CD14-positive monocyte (primary cell): Measurements from ENCODE around the gene TAS2R19. TPM values are rescaled to one million over a fixed set of nuclear protein-coding genes. Genes with fewer than 3 reads are reported as not detected.

Source experiments
- DNase-seq, 3 donors: peaks; one replicate each; pipeline ENCODE4 v3.0.0-alpha.2; 2011 to 2022
- H2AFZ ChIP-seq: 2 replicates; pipeline ENCODE4 v1.6.0; 2012; ENCODE audit warnings: mild to moderate bottlenecking, low read depth, low read length, inconsistent platforms; ENCODE audit not compliant: insufficient read depth, poor library complexity, severe bottlenecking
- H3K27ac ChIP-seq, 2 donors: 1 replicate in 1 of 2; 2 replicates in 1 of 2; pipeline ENCODE4 v1.5.1; 2012 to 2013; ENCODE audit warnings: low read length in 2 of 2, control low read depth in 1 of 2, inconsistent platforms in 1 of 2, low read depth in 1 of 2, mild to moderate bottlenecking in 1 of 2
- H3K27me3 ChIP-seq, 2 donors: one replicate each; pipeline versions ENCODE4 v1.6.0 to v1.6.1; 2011 to 2013; ENCODE audit warnings: low read length in 2 of 2; ENCODE audit not compliant: control insufficient read depth in 2 of 2, insufficient read depth in 2 of 2
- H3K36me3 ChIP-seq, 2 donors: replicated peaks in 1 of 2; 1 replicate in 1 of 2; 2 replicates in 1 of 2; pipeline versions ENCODE4 v1.5.1 to v1.6.1; 2012 to 2013; ENCODE audit warnings: low read length in 2 of 2, control low read depth in 1 of 2, inconsistent platforms in 1 of 2, mild to moderate bottlenecking in 1 of 2; ENCODE audit not compliant: insufficient read depth in 2 of 2, control insufficient read depth in 1 of 2
- H3K4me1 ChIP-seq, 2 donors: 1 replicate in 1 of 2; 2 replicates in 1 of 2; pipeline versions ENCODE4 v1.5.1 to v1.6.1; 2012 to 2013; ENCODE audit warnings: low read length in 2 of 2, control low read depth in 1 of 2, inconsistent platforms in 1 of 2, mild to moderate bottlenecking in 1 of 2, moderate library complexity in 1 of 2; ENCODE audit not compliant: insufficient read depth in 2 of 2, control insufficient read depth in 1 of 2
- H3K4me2 ChIP-seq: replicated peaks from 2 replicates; pipeline ENCODE3; 2012; ENCODE audit warnings: low read length, moderate library complexity, mild to moderate bottlenecking; ENCODE audit not compliant: poor library complexity, severe bottlenecking; ENCODE audit errors: extremely low read depth
- H3K4me3 ChIP-seq, 3 experiments: fragments of 200-600 bp in 1 of 3; sonication (generic) in 1 of 3; replicated peaks in 1 of 3; 1 replicate in 2 of 3; 2 replicates in 1 of 3; pipeline ENCODE4 v1.5.1; 2011 to 2013; ENCODE audit warnings: low read length in 3 of 3, mild to moderate bottlenecking in 3 of 3, control low read depth in 2 of 3, low read depth in 2 of 3, inconsistent platforms in 1 of 3, moderate library complexity in 1 of 3
- H3K79me2 ChIP-seq: 2 replicates; pipeline ENCODE4 v1.6.0; 2012; ENCODE audit warnings: mild to moderate bottlenecking, control low read depth, inconsistent platforms, low read length, moderate library complexity; ENCODE audit not compliant: insufficient read depth
- H3K9ac ChIP-seq: 2 replicates; pipeline ENCODE4 v1.6.0; 2017; ENCODE audit warnings: low read length, mild to moderate bottlenecking; ENCODE audit not compliant: insufficient read depth, poor library complexity, severe bottlenecking
- H3K9me3 ChIP-seq, 2 donors: replicated peaks in 1 of 2; 1 replicate in 1 of 2; 2 replicates in 1 of 2; pipeline versions ENCODE4 v1.5.1 to v1.6.1; 2012 to 2013; ENCODE audit warnings: low read length in 2 of 2, control low read depth in 1 of 2; ENCODE audit not compliant: control insufficient read depth in 1 of 2, insufficient read depth in 1 of 2
- H4K20me1 ChIP-seq: 2 replicates; pipeline ENCODE4 v1.6.0; 2012; ENCODE audit warnings: mild to moderate bottlenecking, low read length, control low read depth, moderate library complexity; ENCODE audit not compliant: insufficient read depth
- H3K27ac Mint-ChIP-seq, 7 donors: one replicate each; pipeline ENCODE4 v1.8.0; 2020; ENCODE audit warnings: mild to moderate bottlenecking in 7 of 7, mixed read lengths in 7 of 7, moderate library complexity in 6 of 7, inconsistent platforms in 2 of 7
- H3K27me3 Mint-ChIP-seq, 3 donors: one replicate each; pipeline ENCODE4 v1.8.0; 2021 to 2022; ENCODE audit warnings: low read depth in 3 of 3, mild to moderate bottlenecking in 3 of 3, mixed read lengths in 3 of 3, moderate library complexity in 3 of 3, inconsistent platforms in 1 of 3
- H3K36me3 Mint-ChIP-seq, 2 donors: one replicate each; pipeline ENCODE4 v1.8.0; 2020; ENCODE audit warnings: mixed read lengths in 2 of 2, inconsistent platforms in 1 of 2, mild to moderate bottlenecking in 1 of 2
- H3K4me1 Mint-ChIP-seq: one replicate; pipeline ENCODE4 v1.8.0; 2020; ENCODE audit warnings: mild to moderate bottlenecking, mixed read lengths
- H3K4me3 Mint-ChIP-seq, 2 donors: one replicate each; pipeline ENCODE4 v1.8.0; 2020; ENCODE audit warnings: mild to moderate bottlenecking in 2 of 2, mixed read lengths in 2 of 2, moderate library complexity in 1 of 2
- H3K9me3 Mint-ChIP-seq, 7 donors: one replicate each; pipeline ENCODE4 v1.8.0; 2020 to 2022; ENCODE audit warnings: mixed read lengths in 7 of 7, mild to moderate bottlenecking in 6 of 7, moderate library complexity in 6 of 7, inconsistent platforms in 2 of 7
- CTCF ChIP-seq: fragments of 200-600 bp; IDR thresholded peaks from one replicate; pipeline ENCODE4 v1.8.0; 2022; ENCODE audit warnings: antibody characterized with exemption, mild to moderate bottlenecking
- WGBS: methylation state at CpG from one replicate; pipeline ENCODE4 v1.1.5; 2013; ENCODE audit warnings: missing lambda C conversion rate; ENCODE audit not compliant: insufficient coverage; 5-methylcytosine and 5-hydroxymethylcytosine counted together
- intact Hi-C, 2 donors: fragments of 100-400 bp; cut with micrococcal nuclease; formaldehyde crosslinking; loops; one replicate each; pipeline versions ENCODE4 v1.15.0 to v1.15.1; 2023
- polyA plus RNA-seq, 3 donors: library from polyadenylated mRNA; depleted of rRNA in 1 of 3; unstranded in 2 of 3; stranded (reverse) in 1 of 3; fragments of 300-500 nt in 2 of 3; fragments of >200 nt in 1 of 3; fragmentation: Illumina TruSeq in 2 of 3; gene quantifications; 1 replicate in 2 of 3; 2 replicates in 1 of 3; pipeline ENCODE4 v1.2.3, GENCODE V29; 2012 to 2021

The TAS2R19 gene
- polyA plus RNA-seq, 3 donors = 0.29 TPM; not detected in 2

- Mint-ChIP-seq H3K27me3 (peaks cover 0 to 1% (median 0%) of the 10 kb centered on the region in 3 donors), H3K9me3 (peaks cover 0 to 3% (median 2%) of the 10 kb centered on the region in 7 donors), H3K27ac (no peak overlapping the region), H3K4me1 (no peaks in the 10 kb centered on the region), H3K36me3 (peaks cover 10 to 15% of the 10 kb centered on the region in 2 donors), H3K4me3 (no peak overlapping the region)
- H3K36me3 ChIP-seq = peaks cover 0 to 7% of the 10 kb centered on the region in 2 donors
- H3K9ac ChIP-seq = no peak overlapping the region
- DNase-seq = no peak
- peaks cover 0 to 2% of the 10 kb centered on the region in 2 donors for H3K9me3 ChIP-seq
- 100% methylated on average over 3 of the region's 3 CpGs for WGBS
- H3K4me3 ChIP-seq = no peak overlapping the region
- no peak overlapping the region for H3K4me2 ChIP-seq
- no peak overlapping the region for H3K27ac ChIP-seq
- H3K4me1 ChIP-seq = no peaks in the 10 kb centered on the region
- no peak overlapping the region for H2AFZ ChIP-seq
- no peaks in the 10 kb centered on the region for H3K27me3 ChIP-seq
- no peaks in the 10 kb centered on the region for H3K79me2 ChIP-seq
- intact Hi-C loops = no loop called here
- no peaks in the 10 kb centered on the region for H4K20me1 ChIP-seq
- no peak for TF ChIP-seq CTCF
Measured at GRCh38 chr12:10994307-10994706, 28.1 kb downstream of the TAS2R19 start.

DNA sequence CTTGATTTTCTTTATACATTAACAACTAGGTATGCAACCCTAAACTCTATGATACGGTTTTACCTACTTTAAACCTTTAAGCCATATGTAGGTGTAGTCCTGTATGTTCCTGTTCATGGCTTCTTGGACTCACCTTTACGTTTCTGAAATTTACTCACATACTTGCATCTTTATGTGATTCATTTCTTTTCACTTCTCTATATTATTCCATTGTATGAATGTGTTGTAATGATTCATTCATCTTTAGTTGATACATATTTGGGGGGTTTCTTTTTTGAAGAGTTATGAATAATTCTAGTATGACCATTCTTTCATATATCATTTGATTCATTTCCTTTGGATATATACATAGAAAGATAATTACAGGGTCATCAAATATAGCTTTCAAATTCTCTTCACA, 33.3 kb downstream of the TAS2R19 start:
- Histone ChIP-seq H3K9ac (no peak overlapping the region), H3K4me2 (no peak overlapping the region), H4K20me1 (no peaks in the 10 kb centered on the region), H3K27ac (no peak overlapping the region), H3K36me3 (peaks cover 0 to 3% of the 10 kb centered on the region in 2 donors), H3K79me2 (no peaks in the 10 kb centered on the region), H3K4me1 (no peaks in the 10 kb centered on the region), H3K27me3 (no peaks in the 10 kb centered on the region), H3K4me3 (no peak overlapping the region), H2AFZ (no peak overlapping the region), H3K9me3 (peaks cover 0 to 2% of the 10 kb centered on the region in 2 donors)
- no peak overlapping the region for H3K27ac Mint-ChIP-seq
- H3K4me3 Mint-ChIP-seq = no peak overlapping the region
- WGBS = no CpG with 5 or more reads among the region's 2 CpGs
- H3K36me3 Mint-ChIP-seq = peaks cover 2 to 5% of the 10 kb centered on the region in 2 donors
- intact Hi-C loops = no loop called here
- DNase-seq = no peak
- peaks cover 0 to 1% (median 1%) of the 10 kb centered on the region in 3 donors for H3K27me3 Mint-ChIP-seq
- H3K4me1 Mint-ChIP-seq = no peaks in the 10 kb centered on the region
- peaks cover 0 to 7% (median 3%) of the 10 kb centered on the region in 7 donors for H3K9me3 Mint-ChIP-seq
- no peak for TF ChIP-seq CTCF
